Upper lobe of left lung (tissue), 4 donors: ENCODE results near the gene RASGEF1B.

Experiments used
- CTCF ChIP-seq, 6 experiments: fragments of 450-650 bp in 4 of 6; fragments of 200-600 bp in 2 of 6; sonication (generic) in 2 of 6; IDR thresholded peaks; one replicate each; pipeline ENCODE4 v1.5.1; 2016 to 2019; ENCODE audit warnings: antibody characterized with exemption in 6 of 6
- POLR2A ChIP-seq, 4 donors: fragments of 450-650 bp; IDR thresholded peaks; one replicate each; pipeline ENCODE4 v1.5.1; 2016 to 2017; ENCODE audit warnings: antibody characterized with exemption in 4 of 4, mild to moderate bottlenecking in 2 of 4

- TF ChIP-seq POLR2A (IDR thresholded peaks at IDR 0.05) (no peak), CTCF (IDR thresholded peaks at IDR 0.05) (no peak)
Measured at GRCh38 chr4:81404741-81405140, 67.0 kb downstream of the RASGEF1B start.
